Heart left ventricle (tissue), 16 donors: Measurements from ENCODE around the gene C14orf93. TPM values are rescaled to one million over a fixed set of nuclear protein-coding genes. Genes with fewer than 3 reads are reported as not detected.

Experiments
- ATAC-seq, 4 donors: fragments of 200-7000 bp; cut with Tn5 transposase; one replicate each; pipeline ENCODE4 v1.9.1; 2020 to 2022; ENCODE audit warnings: moderate library complexity in 4 of 4, mild to moderate bottlenecking in 3 of 4, moderate number of reproducible peaks in 1 of 4
- DNase-seq, 5 donors: peaks; one replicate each; pipeline ENCODE4 v3.0.0-alpha.2; 2020
- H3K27ac ChIP-seq, 12 donors: fragments of 200-600 bp; sonication (generic) in 4 of 12; one replicate each; pipeline versions ENCODE4 v1.5.0 to v1.8.0; 2016 to 2022; ENCODE audit warnings: mild to moderate bottlenecking in 2 of 12
- H3K27me3 ChIP-seq, 9 donors: fragments of 200-600 bp; sonication (generic) in 2 of 9; one replicate each; pipeline versions ENCODE4 v1.5.1 to v1.8.0; 2016 to 2022; ENCODE audit warnings: mild to moderate bottlenecking in 3 of 9
- H3K36me3 ChIP-seq, 9 donors: fragments of 200-600 bp; sonication (generic) in 2 of 9; one replicate each; pipeline versions ENCODE4 v1.5.0 to v1.8.0; 2018 to 2022; ENCODE audit warnings: mild to moderate bottlenecking in 2 of 9
- H3K4me1 ChIP-seq, 12 donors: fragments of 200-600 bp; sonication (generic) in 4 of 12; one replicate each; pipeline versions ENCODE4 v1.5.0 to v1.8.0; 2016 to 2022; ENCODE audit warnings: mild to moderate bottlenecking in 3 of 12
- H3K4me3 ChIP-seq, 12 donors: fragments of 200-600 bp; sonication (generic) in 4 of 12; one replicate each; pipeline versions ENCODE4 v1.5.0 to v1.8.0; 2017 to 2022; ENCODE audit warnings: mild to moderate bottlenecking in 9 of 12, moderate library complexity in 4 of 12
- H3K9me3 ChIP-seq, 12 donors: fragments of 200-600 bp; sonication (generic) in 4 of 12; one replicate each; pipeline versions ENCODE4 v1.5.0 to v1.8.0; 2016 to 2022; ENCODE audit warnings: mild to moderate bottlenecking in 1 of 12
- CTCF ChIP-seq, 12 donors: fragments of 200-600 bp; sonication (generic) in 4 of 12; IDR thresholded peaks; one replicate each; pipeline versions ENCODE4 v1.5.0 to v1.8.0; 2018 to 2022; ENCODE audit warnings: antibody characterized with exemption in 12 of 12, mild to moderate bottlenecking in 5 of 12
- POLR2A ChIP-seq, 2 donors: fragments of 450-650 bp; IDR thresholded peaks; one replicate each; pipeline ENCODE4 v1.6.1; 2017; ENCODE audit warnings: antibody characterized with exemption in 2 of 2, mild to moderate bottlenecking in 2 of 2, moderate library complexity in 2 of 2
- WGBS, 4 donors: extraction: QIAGEN DNeasy Blood & Tissue Kit in 2 of 4; methylation state at CpG; one replicate each; pipeline versions ENCODE4 v1.1.5 to v1.1.7; 2013 to 2018; 5-methylcytosine and 5-hydroxymethylcytosine counted together
- intact Hi-C, 10 donors: fragments of 100-400 bp; cut with DNase I; formaldehyde crosslinking; loops; one replicate each; pipeline versions ENCODE4 v1.11.1 to v1.14.2; 2022
- polyA plus RNA-seq, 2 donors: library from polyadenylated mRNA; stranded (reverse); fragments of 200-250 nt; gene quantifications; one replicate each; pipeline ENCODE4 v1.2.3, GENCODE V29; 2013
- total RNA-seq, 9 donors: library from RNA; depleted of rRNA in 2 of 9; stranded (reverse); fragments of >200 nt in 2 of 9; fragmentation: NEBNext Ultra II Directional in 3 of 9; extraction: Animal tissue kit (Norgen Biotek cat#: 25700) in 3 of 9; gene quantifications; one replicate each; pipeline versions ENCODE4 v1.1.0 to v1.2.4, GENCODE V29; 2016 to 2023
- donor health status: ischemic (EF 13 %, LVEDD 7.1; RV severe dilation, severe dysfunction).
- donor health status: healthy with polysubstance abuse.
- donor health status: DM: no; HTN: yes; CAD: no.
- donor health status: DM: no; HTN: no; CAD: no.
- donor health status: ischemic (EF 25% LVEDD 6.9; RV normal size, moderate dysfunction).
- donor health status: ischemic (EF 25% LVEDD 5.7; RV mildly dilated, moderate dysfunction).
- donor health status: healthy.
- donor health status: DM: yes; HTN: yes; CAD: no.
- donor health status: ischemic (EF 35%, LVEDD 5.7; RV mildly dilated, moderate dysfunction).
- donor health status: nonischemic (EF 11% LVEDD 7.7; RV severe dilation, severe dysfunction).
- donor health status: DM: yes; HTN: yes; CAD: no.
- donor health status: PGD.
- donor health status: ischemic (EF 29% LVEDD 5.4; RV normal size, mild dysfunction).
- donor health status: nonischemic (EF 23%, LVEDD 6.1; RV moderate dilation, normal function).

Gene C14orf93
- total and polyA plus RNA-seq, 11 donors: 3.4 to 7.6 (median 5.4) TPM

- peak in 3 of 4 donors; percentile 35 to 56 (median 39) for ATAC-seq
- no peaks in the 10 kb centered on the region for H3K9me3 ChIP-seq
- peaks cover 0 to 25% (median 13%) of the 10 kb centered on the region in 12 donors for H3K4me1 ChIP-seq
- no peaks in the 10 kb centered on the region for H3K27me3 ChIP-seq
- no peaks in the 10 kb centered on the region for H3K36me3 ChIP-seq
- intact Hi-C loops: loop anchor here in 2 of 10 donors (2.0 to 10.0 kb wide), 2 partner anchors 59 to 497 kb away; no protein-coding TSS in a partner anchor
- no peak for DNase-seq
- no peak overlapping the region for H3K4me3 ChIP-seq
- TF ChIP-seq POLR2A (IDR thresholded peaks at IDR 0.05) (no peak), CTCF (IDR thresholded peaks at IDR 0.05) (peak in 8 of 12 donors; percentile 16 to 44 (median 32))
- no peak overlapping the region for H3K27ac ChIP-seq
- WGBS, 4 donors: 44 to 59% (median 51%) methylated on average over 7 to 14 of the region's 14 CpGs
These were observed 42.3 kb upstream of the C14orf93 start for GRCh38 chr14:23052182-23052623.

GRCh38 chr14:23051141-23052057, 41.5 kb upstream of the C14orf93 start:
- no peaks in the 10 kb centered on the region for H3K9me3 ChIP-seq
- H3K27me3 ChIP-seq: no peaks in the 10 kb centered on the region
- no peak for TF ChIP-seq POLR2A (IDR thresholded peaks at IDR 0.05)
- TF ChIP-seq CTCF (IDR thresholded peaks at IDR 0.05): no peak
- intact Hi-C loops: loop anchor here in 2 of 10 donors (2.0 to 10.0 kb wide), 2 partner anchors 59 to 497 kb away; no protein-coding TSS in a partner anchor
- no peak overlapping the region for H3K4me3 ChIP-seq
- 77 to 90% (median 85%) methylated on average over 4 to 5 of the region's 5 CpGs for WGBS, 4 donors
- ATAC-seq: no peak
- H3K4me1 ChIP-seq: peaks cover 0 to 25% (median 7%) of the 10 kb centered on the region in 12 donors
- H3K36me3 ChIP-seq: no peaks in the 10 kb centered on the region
- H3K27ac ChIP-seq: no peak overlapping the region
- no peak for DNase-seq

- TF ChIP-seq CTCF (IDR thresholded peaks at IDR 0.05) (no peak), POLR2A (IDR thresholded peaks at IDR 0.05) (no peak)
- DNase-seq: no peak
- no peaks in the 10 kb centered on the region for H3K36me3 ChIP-seq
- WGBS, 4 donors: 95 to 98% (median 97%) methylated on average over 7 to 9 of the region's 9 CpGs
- no peaks in the 10 kb centered on the region for H3K27me3 ChIP-seq
- H3K9me3 ChIP-seq: no peaks in the 10 kb centered on the region
- peaks cover 3 to 34% (median 14%) of the 10 kb centered on the region in 12 donors for H3K4me1 ChIP-seq
- H3K4me3 ChIP-seq: no peak overlapping the region
- ATAC-seq: no peak
- intact Hi-C loops: no loop called here
- H3K27ac ChIP-seq: no peak overlapping the region
These were observed 39.1 kb upstream of the C14orf93 start for GRCh38 chr14:23049011-23049410.
